Measurements from ENCODE around the gene ENKUR.

Gene ENKUR

DNA sequence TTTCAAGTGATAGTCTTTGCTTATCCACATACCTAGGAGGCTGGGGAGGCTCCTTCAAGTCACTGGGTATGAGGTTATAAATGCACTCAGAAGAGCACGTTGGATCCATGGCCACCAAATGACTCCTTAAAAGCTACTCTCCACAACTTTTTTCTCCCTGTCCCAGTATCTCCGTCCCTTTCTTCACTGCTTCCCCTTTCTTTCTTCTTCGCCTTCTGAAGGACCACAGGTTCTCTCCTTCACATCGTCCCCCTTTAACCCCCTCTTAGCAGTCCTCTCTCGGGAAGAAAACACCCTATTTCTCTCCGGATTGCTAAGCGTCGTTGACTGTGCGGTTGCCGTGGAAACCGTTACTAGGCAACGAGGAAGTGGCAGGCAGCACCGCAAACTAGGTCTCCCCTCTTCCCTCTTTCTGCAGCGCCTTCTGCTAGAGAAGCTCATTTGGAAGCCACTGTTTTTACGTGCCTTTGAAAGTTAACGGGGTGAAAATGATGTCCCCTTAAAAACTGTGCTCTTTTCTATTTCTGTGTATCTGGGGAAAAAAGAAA is at the start of gene ENKUR:
Gene ENKUR, minus strand, starts transcription at position 331 of the 548 bp plus-strand sequence. Its CDS starts 222 bp downstream, at position 109.
- peak; percentile 74 for DNase-seq

- no peak for DNase-seq
These were observed 48.4 kb upstream of the ENKUR start for GRCh38 chr10:25064401-25064800.

DNA sequence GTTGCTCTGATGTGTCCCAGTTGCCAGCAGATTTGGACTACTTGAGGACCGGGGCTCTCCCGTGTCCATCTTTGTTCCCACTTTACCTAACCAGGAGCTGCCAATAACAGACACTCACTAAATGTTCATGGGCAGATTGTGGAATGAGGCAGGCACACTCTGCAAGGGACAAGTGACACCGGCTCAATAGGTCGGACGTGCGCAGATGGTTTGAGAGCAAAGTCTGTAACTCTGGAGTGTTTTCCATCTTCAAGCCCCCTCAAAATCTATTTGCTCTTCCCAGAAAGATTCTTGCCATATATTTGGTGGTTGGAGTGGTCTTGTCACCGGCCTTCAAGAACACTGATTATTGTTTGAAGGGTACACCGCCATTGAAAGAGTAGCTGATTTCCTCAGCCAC is 47.7 kb upstream of the ENKUR start:
- DNase-seq = no peak

DNA sequence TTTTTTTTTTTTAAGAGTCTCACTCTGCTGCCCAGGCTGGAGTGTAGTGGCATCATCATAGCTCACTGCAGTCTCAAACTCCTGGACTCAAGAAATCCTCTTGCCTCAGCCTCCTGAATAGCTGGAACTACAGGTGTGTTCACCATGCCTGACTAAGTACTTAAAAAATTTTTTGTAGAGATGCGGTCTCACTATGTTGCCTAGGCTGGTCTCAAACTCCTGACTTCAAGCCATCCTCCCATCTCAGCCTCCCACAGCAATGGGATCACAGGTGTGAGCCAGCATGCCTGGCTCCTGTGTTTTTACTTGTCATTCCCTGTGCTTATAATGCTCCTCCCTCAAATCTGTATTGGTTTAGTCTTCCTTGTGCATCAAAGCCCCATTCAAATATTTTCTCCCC is 47.2 kb upstream of the ENKUR start:
- no peak for DNase-seq

GRCh38 chr10:25061711-25062449 is 45.9 kb upstream of the ENKUR start:
- DNase-seq = no peak

DNA sequence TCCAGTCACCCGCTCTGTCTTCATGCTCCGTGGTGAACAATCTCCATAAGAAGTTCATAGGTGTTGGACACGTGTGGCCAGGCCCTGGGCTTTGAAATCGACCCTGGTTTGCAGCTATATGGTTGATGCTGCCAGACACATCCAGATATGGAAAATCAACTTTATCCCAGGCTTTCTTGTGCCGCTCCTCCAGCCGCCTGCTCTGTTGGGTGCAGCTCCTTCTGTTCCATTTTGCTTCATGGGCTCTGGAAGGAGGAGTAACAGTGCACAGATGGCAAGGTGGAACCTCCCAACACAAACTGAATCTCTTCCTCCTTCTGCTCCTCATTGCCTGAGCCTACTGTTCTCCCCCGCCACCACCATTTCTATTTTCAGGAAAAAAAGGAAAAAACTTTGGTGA is 45.2 kb upstream of the ENKUR start:
- no peak for DNase-seq

GRCh38 chr10:25059990-25060389 is 44.0 kb upstream of the ENKUR start:
- no peak for DNase-seq

DNA sequence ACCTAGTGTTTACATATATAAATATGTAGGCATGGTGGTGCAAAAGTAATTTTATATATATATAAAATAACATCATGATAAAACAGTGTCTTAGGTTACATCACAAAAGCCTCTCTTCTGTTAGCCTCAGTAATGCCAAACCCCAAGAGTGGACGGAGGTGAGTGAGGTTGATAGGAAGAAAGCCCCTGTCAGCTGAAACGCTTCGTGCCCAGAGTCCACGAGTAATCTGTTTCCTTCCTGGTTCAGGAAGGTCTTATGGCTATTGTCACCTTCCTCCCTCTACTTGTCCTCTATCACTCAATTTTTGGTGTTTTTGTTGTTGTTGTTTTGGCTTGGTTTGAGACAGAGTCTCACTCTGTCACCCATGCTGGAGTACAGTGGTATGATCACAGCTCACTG is 41.9 kb upstream of the ENKUR start:
- no peak for DNase-seq

DNA sequence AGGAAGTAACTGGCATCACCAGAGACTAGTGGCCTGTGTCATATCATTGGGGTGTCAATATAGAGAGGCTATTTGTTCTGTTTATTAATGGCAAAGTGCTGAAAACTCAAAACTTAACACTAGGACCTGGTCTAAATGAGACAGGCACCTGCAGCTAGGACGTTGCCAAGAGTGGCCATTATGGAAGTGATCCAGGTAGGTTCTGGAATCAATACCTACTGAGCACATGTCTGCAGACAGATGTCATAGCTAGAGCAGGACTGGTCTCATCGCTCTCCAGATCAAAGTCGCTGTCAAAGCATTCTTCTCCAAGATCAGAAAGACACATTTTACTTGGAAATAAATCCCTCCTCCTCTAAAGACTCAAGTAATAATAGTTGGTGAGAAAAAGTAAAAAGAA is 40.8 kb upstream of the ENKUR start:
- no peak for DNase-seq

DNA sequence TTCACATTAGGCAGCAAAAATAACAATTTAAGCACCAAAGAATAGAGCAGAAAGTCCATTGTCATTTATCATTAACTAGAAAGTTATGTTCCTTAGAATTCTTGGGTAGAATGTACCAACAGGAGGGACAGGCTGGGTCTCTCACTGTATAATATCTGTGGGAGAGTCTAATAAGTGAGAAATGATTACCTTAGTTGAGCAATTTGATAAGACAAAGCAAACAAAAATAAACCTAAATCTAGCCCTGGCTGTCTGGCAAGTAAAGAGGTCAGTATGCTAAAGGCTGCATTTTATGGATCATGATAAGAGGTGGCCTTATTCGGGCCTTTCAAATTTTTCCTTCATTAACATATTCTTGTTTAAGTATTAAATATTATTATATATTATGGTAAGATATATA is 36.1 kb upstream of the ENKUR start:
- no peak for DNase-seq

DNA sequence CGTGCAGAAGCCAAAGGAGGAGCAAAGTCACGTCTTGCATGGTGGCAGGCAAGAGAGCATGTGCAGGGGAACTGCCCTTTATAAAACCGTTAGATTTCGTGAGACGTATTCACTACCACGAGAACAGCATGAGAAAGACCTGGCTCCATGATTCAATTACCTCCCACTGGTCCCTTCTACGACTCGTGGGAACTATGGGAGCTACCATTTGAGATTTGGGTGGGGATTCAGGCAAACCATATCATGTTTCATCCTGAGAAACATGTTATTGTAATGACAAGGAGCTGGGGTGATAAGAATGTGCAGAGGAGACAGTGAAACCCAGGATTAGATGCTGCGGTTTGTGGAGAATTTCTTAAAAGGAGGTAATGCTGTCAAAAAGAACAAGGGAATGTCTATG is 34.4 kb upstream of the ENKUR start:
- no peak for DNase-seq

DNA sequence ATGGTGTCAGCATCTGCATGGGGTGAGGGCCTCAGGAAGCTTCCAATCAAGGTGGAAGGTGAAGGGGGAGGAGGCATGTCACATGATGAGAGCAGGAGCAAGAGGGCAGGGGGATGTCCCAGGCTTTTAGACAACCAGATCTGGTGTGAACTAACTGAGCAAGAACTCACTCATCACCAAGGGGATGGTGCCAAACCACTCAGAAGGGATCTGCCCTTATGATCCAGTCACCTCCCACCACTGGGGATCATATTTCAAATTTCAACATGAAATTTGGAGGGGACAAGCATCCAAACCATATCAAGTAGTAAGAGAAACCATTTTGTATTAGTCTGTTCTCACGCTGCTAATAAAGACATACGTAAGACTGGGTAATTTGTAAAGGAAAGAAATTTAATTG is 34.0 kb upstream of the ENKUR start:
- DNase-seq = no peak

DNA sequence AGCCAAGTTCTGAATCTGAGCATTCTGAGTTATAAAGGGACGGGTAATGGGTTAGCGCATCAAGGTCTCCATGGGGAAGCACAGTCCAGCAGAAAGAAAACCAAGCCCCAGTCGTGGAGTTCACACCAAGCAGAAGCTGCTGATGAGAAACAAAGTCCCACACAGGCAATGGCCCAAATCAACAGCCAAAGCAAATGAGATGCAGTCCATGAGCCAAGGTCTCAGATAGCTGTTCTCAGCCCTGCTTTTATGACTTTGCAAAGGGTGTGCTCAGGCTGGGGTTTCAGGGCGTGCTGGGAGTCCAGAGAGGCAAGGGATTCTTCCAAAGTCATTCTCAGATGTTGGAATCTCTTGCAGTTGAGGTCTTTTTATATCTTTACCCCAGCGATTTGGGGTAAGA is 32.5 kb upstream of the ENKUR start:
- DNase-seq = no peak

GRCh38 chr10:25047591-25048301 is 31.8 kb upstream of the ENKUR start:
- DNase-seq = no peak

GRCh38 chr10:25047088-25047487 is 31.1 kb upstream of the ENKUR start:
- no peak for DNase-seq

DNA sequence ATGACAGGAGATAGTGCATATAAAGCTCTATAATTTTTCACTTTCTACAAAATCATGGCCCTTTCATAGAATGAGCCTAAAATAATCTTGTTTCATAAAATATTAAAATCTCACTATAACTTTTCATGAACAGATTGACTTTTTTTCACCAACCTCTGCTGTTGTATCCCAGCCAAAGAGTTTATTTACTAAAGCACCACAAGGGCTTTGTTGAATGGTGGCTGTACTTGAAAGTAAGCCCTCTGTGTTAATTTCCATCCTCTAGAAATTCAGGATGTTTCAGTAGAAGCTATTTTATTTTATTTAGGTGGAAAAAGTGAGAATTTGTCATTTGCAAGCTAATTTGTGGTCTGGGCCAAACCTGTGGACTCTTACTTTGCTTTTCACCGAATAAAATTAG is 30.7 kb upstream of the ENKUR start:
- no peak for DNase-seq

DNA sequence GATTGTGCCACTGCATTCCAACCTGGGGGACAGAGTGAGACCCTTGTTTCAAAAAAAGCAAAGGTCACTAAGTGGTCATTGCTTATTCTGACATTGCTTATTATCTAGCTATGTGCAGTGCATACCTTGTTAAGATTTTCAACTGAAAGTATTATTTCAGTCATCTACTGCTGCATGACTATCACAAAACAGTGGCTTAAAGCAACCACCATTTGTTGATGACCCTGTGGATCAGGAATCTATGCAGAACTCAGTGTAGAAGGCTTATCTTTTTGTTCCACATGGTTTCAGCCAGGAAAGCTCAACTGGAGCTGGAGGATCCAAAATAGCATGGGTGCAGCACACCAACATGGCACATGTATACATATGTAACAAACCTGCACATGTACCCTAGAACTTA is 23.6 kb upstream of the ENKUR start:
- no peak for DNase-seq

DNA sequence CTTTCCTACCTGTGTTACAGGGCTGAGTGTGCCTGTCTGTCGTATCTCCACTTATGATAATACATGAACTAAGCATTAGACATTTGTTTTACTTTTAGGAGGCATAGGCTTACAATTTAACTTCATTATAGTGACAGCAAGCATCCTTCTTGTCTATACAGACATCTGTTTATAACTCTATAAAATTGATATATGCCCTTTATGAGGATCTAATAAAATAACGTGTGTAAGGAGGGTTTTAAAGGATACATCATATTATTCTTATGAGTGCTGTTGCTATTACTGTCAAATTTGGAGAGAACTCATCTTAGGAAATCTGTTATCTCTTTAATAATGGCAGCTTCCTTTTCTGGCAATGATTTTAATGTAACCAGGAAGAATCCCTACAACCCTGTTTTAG is 22.4 kb upstream of the ENKUR start:
- DNase-seq = no peak

GRCh38 chr10:25036381-25036780 is 20.4 kb upstream of the ENKUR start:
- DNase-seq = no peak

DNA sequence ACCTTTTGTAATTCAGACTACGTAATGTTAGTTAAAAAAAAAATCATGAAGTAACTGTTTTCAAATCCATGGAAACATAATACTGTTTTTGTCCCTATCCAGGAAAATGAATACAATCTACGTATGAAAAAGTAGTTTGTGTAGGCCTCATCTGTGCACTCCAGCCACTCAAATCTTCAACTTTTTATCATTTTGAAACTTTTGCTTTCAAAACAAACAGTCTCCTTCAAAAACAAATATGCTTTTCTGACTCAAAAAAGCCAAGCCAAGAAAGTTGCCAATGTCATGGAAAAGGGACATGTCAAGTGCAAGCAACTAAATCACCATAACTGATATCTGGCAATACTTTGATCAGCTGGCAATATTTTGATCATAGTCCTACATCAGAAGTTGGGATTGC is 13.6 kb upstream of the ENKUR start:
- DNase-seq = no peak

- no peak for DNase-seq
These were observed 12.8 kb upstream of the ENKUR start for GRCh38 chr10:25028711-25029110.

DNA sequence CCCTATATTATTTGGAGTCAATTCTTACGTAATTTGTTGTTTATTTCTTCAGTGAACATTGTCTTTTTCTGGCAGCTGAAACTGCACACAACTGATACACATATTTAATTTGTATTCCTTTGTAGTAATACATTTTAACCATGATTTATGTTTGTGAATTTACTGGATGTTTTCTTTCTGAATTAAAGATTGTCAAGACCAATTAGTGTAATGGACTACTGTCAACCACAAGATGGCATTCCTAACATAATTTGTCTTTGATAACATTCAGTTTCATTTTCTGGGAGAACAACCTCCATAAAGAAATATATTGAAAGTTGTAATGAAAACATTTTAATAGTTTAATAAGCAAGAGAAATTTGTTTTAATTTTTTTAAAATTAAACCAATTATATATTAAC is 10.5 kb upstream of the ENKUR start:
- DNase-seq = no peak

DNA sequence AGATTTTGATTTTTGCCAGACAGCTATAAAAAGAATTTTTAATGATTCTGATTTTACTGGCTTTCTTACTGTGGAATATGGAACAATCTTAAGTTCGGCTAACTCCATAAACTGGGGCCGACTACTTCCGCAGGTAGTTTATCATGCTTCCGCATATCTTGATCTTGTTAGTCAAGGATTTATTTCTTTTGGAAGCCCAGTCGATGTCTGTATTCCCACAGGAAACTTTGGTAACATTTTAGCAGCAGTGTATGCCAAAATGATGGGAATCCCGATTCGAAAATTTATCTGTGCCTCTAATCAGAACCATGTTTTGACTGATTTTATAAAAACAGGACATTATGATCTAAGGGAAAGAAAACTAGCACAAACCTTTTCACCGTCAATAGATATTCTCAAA is 8.6 kb upstream of the ENKUR start:
- DNase-seq = no peak

DNA sequence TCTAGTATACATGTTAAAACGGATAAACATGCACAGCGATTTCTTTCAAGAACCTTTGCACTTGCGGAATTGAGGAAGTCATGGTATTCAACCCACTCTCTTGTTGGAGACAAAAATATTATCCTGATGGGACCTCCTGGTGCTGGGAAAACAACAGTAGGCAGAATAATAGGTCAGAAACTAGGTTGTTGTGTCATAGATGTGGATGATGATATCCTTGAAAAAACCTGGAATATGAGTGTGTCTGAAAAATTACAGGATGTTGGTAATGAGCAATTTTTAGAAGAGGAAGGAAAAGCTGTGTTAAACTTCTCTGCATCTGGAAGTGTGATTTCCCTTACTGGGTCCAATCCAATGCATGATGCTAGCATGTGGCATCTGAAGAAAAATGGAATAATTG is 7.3 kb upstream of the ENKUR start:
- no peak for DNase-seq

- DNase-seq = no peak
These were observed 2.7 kb upstream of the ENKUR start for GRCh38 chr10:25018703-25019102.

Measured in NCI-H2029 (cell line).